HepG2 (cell line): ENCODE measurements around the gene GALC. TPM values are rescaled to one million over a fixed set of nuclear protein-coding genes. Genes with fewer than 3 reads are reported as not detected.
A peak's percentile ranks its signal among the peaks of the same experiment; 100 is the strongest.

ENCODE experiments used
- ARID5B ChIP-seq: IDR thresholded peaks from 2 replicates; pipeline ENCODE4 v1.4.0; 2020; ENCODE audit warnings: mild to moderate bottlenecking, missing genetic modification reagents
- ASH2L ChIP-seq: fragments of 300-600, 200-600 bp; sonication (generic); IDR thresholded peaks from 2 replicates; pipeline ENCODE4 v1.7.0; 2017; ENCODE audit warnings: low read depth, mild to moderate bottlenecking, moderate library complexity, mixed read lengths, low read length; ENCODE audit not compliant: insufficient read length
- BCL6 ChIP-seq: IDR thresholded peaks from 2 replicates; pipeline ENCODE4 v1.6.1; 2016; ENCODE audit warnings: missing genetic modification reagents, missing compliant biosample characterization
- BRD4 ChIP-seq: sonication (generic); formaldehyde crosslinking; IDR thresholded peaks from 2 replicates; pipeline ENCODE4 v1.4.0; 2020; ENCODE audit warnings: missing genetic modification reagents
- FOXO4 ChIP-seq: sonication (generic); formaldehyde crosslinking; conservative IDR thresholded peaks from 2 replicates; pipeline ENCODE4 v1.8.1; 2023; ENCODE audit warnings: missing genetic modification reagents
- FOXP1 ChIP-seq, 2 experiments: fragments of 450-650 bp in 1 of 2; IDR thresholded peaks; 2 replicates each; pipeline ENCODE4 v1.6.1; 2017 to 2018; ENCODE audit warnings: antibody characterized with exemption in 1 of 2
- FOXP4 ChIP-seq: sonication (generic); formaldehyde crosslinking; IDR thresholded peaks from 2 replicates; pipeline ENCODE4 v1.4.0; 2020; ENCODE audit warnings: missing genetic modification reagents
- HDAC2 ChIP-seq: sonication (generic); formaldehyde crosslinking; IDR thresholded peaks from 2 replicates; pipeline ENCODE4 v1.4.0; 2020; ENCODE audit warnings: missing genetic modification reagents
- NCOA2 ChIP-seq: sonication (generic); formaldehyde crosslinking; IDR thresholded peaks from 2 replicates; pipeline ENCODE4 v1.8.0; 2022; ENCODE audit warnings: inconsistent platforms
- NR3C1 ChIP-seq: sonication (generic); formaldehyde crosslinking; IDR thresholded peaks from 2 replicates; pipeline ENCODE4 v1.4.0; 2020; ENCODE audit warnings: missing genetic modification reagents
- PPARG ChIP-seq: conservative IDR thresholded peaks from 2 replicates; pipeline ENCODE4 v1.6.1; 2016; ENCODE audit warnings: missing biosample characterization, missing genetic modification reagents
- SOX13 ChIP-seq, 3 experiments: fragments of 450-650 bp in 1 of 3; sonication (generic) in 1 of 3; formaldehyde crosslinking in 1 of 3; IDR thresholded peaks in 2 of 3; conservative IDR thresholded peaks in 1 of 3; 2 replicates each; pipeline versions ENCODE4 v1.5.0 to v1.6.1; 2016 to 2020; ENCODE audit warnings: antibody characterized with exemption in 1 of 3, mild to moderate bottlenecking in 1 of 3, missing compliant biosample characterization in 1 of 3, missing genetic modification reagents in 1 of 3, moderate library complexity in 1 of 3
- TCF7 ChIP-seq: sonication (generic); IDR thresholded peaks from 2 replicates; pipeline ENCODE4 v1.6.1; 2016; ENCODE audit warnings: antibody characterized with exemption, low read depth
- TFAP4 ChIP-seq: sonication (generic); IDR thresholded peaks from 2 replicates; pipeline ENCODE4 v1.6.1; 2016; ENCODE audit warnings: low read depth, borderline replicate concordance
- ZNF362 ChIP-seq: sonication (generic); formaldehyde crosslinking; IDR thresholded peaks from 2 replicates; pipeline ENCODE4 v1.4.0; 2020; ENCODE audit warnings: missing genetic modification reagents, mild to moderate bottlenecking, borderline replicate concordance
- ZNF713 ChIP-seq: sonication (generic); formaldehyde crosslinking; IDR thresholded peaks from 2 replicates; pipeline ENCODE4 v1.4.0; 2020; ENCODE audit warnings: mild to moderate bottlenecking, missing genetic modification reagents
- ZNF75D ChIP-seq: sonication (generic); formaldehyde crosslinking; IDR thresholded peaks from 2 replicates; pipeline ENCODE4 v1.8.1; 2023; ENCODE audit warnings: missing genetic modification reagents, mild to moderate bottlenecking, borderline replicate concordance
- ZNF790 ChIP-seq: sonication (generic); formaldehyde crosslinking; IDR thresholded peaks from 2 replicates; pipeline ENCODE4 v1.8.0; 2022; ENCODE audit warnings: missing genetic modification reagents, mild to moderate bottlenecking, borderline replicate concordance
- polyA plus RNA-seq, 8 experiments: library from polyadenylated mRNA; depleted of rRNA in 3 of 8; stranded (reverse) in 7 of 8; unstranded in 1 of 8; fragments of >200 nt; fragmentation: Illumina TruSeq in 4 of 8; extraction: Trizol in 4 of 8; gene quantifications; 2 replicates each; pipeline versions ENCODE4 v1.2.1 to v1.2.3, GENCODE V29; 2011 to 2016; ENCODE audit warnings: low read depth in 4 of 8, missing spikeins in 1 of 8, mixed read lengths in 1 of 8; ENCODE audit not compliant: insufficient read depth in 1 of 8
- total RNA-seq, 5 experiments: library from RNA; depleted of rRNA; stranded (reverse); fragments of >200 nt; fragmentation: Illumina TruSeq; extraction: Trizol; gene quantifications; 2 replicates each; pipeline ENCODE4 v1.2.3, GENCODE V29; 2016; ENCODE audit warnings: low read depth in 1 of 5

Gene GALC
- total and polyA plus RNA-seq, 2 of the 13 experiments (the other 11 are each of a cell fraction or from before 2014, with no cell fraction given), result not detected

- TF ChIP-seq ZNF362 (CRISPR knock-in tag), result no peak
- TF ChIP-seq ZNF75D (CRISPR knock-in tag), result no peak
- TF ChIP-seq ARID5B (CRISPR knock-in tag), result peak; percentile 17; the same call in 1 of the 2 replicates
- TF ChIP-seq FOXP1 (IDR thresholded peaks at IDR 0.05), result no peak
- 0 out of 2 replicates have a peak, but pooled peaks have one; percentile 21 for TF ChIP-seq FOXP1 (CRISPR knock-in tag; IDR thresholded peaks at IDR 0.05)
- 0 out of 2 replicates have a peak, but pooled peaks have one; percentile 10 for TF ChIP-seq TCF7
- TF ChIP-seq NR3C1 (CRISPR knock-in tag), result no peak
- no peak for TF ChIP-seq ZNF713 (CRISPR knock-in tag)
- 0 out of 2 replicates have a peak, but pooled peaks have one; percentile 34 for TF ChIP-seq FOXP4
- TF ChIP-seq ASH2L, result peak; percentile 42
- TF ChIP-seq TFAP4, result peak; percentile 36; the same call in 1 of the 2 replicates
- no peak for TF ChIP-seq BRD4 (CRISPR knock-in tag)
- no peak for TF ChIP-seq FOXO4 (CRISPR knock-in tag)
- TF ChIP-seq BCL6 (CRISPR knock-in tag), result 0 out of 2 replicates have a peak, but pooled peaks have one; percentile 34
- TF ChIP-seq NCOA2 (CRISPR knock-in tag), result peak; percentile 59; the same call in 1 of the 2 replicates
- no peak for TF ChIP-seq SOX13 (IDR thresholded peaks at IDR 0.05)
- peak in 1 of 2 experiments; percentile 69; a peak in 2 of 4 replicates for TF ChIP-seq SOX13 (CRISPR knock-in tag; conservative IDR thresholded peaks at IDR 0.05 in 1 of 2, IDR thresholded peaks at IDR 0.05 in 1 of 2)
- no peak for TF ChIP-seq ZNF790 (CRISPR knock-in tag)
- no peak for TF ChIP-seq PPARG (CRISPR knock-in tag)
- TF ChIP-seq HDAC2 (CRISPR knock-in tag), result peak; percentile 55; the same call in 1 of the 2 replicates
Observed at GRCh38 chr14:87995500-87996290, 2.7 kb upstream of the GALC start (continued).
